ENCODE data around the gene ZMYND8. TPM values are rescaled to one million over a fixed set of nuclear protein-coding genes. Genes with fewer than 3 reads are reported as not detected.

ZMYND8 gene
- total and polyA plus RNA-seq, 2 of the 8 experiments (the other 6 are each of a cell fraction or from before 2014, with no cell fraction given): 50.5 to 163 TPM

DNA sequence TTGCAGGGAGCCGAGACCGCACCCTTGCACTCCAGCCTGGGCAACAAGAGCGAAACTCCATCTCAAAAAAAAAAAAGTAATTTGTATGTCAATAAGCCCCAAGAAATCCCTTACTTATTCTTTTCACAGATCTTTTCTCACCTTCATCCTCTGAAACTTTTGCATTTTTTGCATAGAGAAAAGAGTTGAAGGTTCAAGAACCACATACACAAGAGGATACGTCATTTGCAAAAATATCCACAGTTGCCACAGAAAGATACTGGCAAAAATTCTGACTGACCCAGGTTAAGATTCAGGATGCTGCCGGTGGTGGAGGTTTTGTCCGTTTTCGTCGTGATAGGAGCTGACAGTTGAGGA lies 94.5 kb downstream of the ZMYND8 start:
- TF ChIP-seq TEAD4 (IDR thresholded peaks at IDR 0.05; ENCODE audit: low read depth, low read length) (no peak), EZH2 (IDR thresholded peaks at IDR 0.05; ENCODE audit: low read depth, low read length, severe bottlenecking) (no peak), RXRA (IDR thresholded peaks at IDR 0.05; ENCODE audit: insufficient read depth, low read depth, low read length) (no peak), HDAC2 (IDR thresholded peaks at IDR 0.05; ENCODE audit: borderline replicate concordance in 1 of 2, low read depth in 2 of 2, low read length in 2 of 2) (no peak), SUZ12 (IDR thresholded peaks at IDR 0.05; ENCODE audit: low read length) (no peak), SP2 (IDR thresholded peaks at IDR 0.05; ENCODE audit: low read length) (no peak), TBP (IDR thresholded peaks at IDR 0.05; ENCODE audit: low read depth, low read length) (no peak), JUN (IDR thresholded peaks at IDR 0.05; ENCODE audit: low read depth, low read length) (no peak), MAFK (IDR thresholded peaks at IDR 0.05; ENCODE audit: low read depth, low read length) (no peak), CHD2 (IDR thresholded peaks at IDR 0.05; ENCODE audit: low read length) (no peak), EGR1 (IDR thresholded peaks at IDR 0.05; ENCODE audit: borderline replicate concordance, low read depth, low read length) (no peak)
- TF ChIP-seq, protein P1, sequence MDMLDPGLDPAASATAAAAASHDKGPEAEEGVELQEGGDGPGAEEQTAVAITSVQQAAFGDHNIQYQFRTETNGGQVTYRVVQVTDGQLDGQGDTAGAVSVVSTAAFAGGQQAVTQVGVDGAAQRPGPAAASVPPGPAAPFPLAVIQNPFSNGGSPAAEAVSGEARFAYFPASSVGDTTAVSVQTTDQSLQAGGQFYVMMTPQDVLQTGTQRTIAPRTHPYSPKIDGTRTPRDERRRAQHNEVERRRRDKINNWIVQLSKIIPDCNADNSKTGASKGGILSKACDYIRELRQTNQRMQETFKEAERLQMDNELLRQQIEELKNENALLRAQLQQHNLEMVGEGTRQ (IDR thresholded peaks at IDR 0.05; ENCODE audit: low read length): no peak
- Histone ChIP-seq H4K5ac (ENCODE audit: insufficient read length, low read depth, low read length) (no peak overlapping the region), H2BK15ac (ENCODE audit: low read length) (no peak overlapping the region), H2BK120ac (replicated peaks; ENCODE audit: low read depth, low read length) (no peak overlapping the region), H3K4me2 (ENCODE audit: insufficient read depth in 1 of 2, low read depth in 2 of 2, low read length in 2 of 2) (no peak overlapping the region), H3K27ac (ENCODE audit: low read depth, low read length) (no peak overlapping the region), H3K27me3 (replicated peaks in 1 of 4; ENCODE audit: control insufficient read depth in 3 of 4, extremely low read depth in 1 of 4, insufficient read depth in 3 of 4, low read length in 3 of 4) (no peaks in the 10 kb centered on the region), H3K4ac (replicated peaks; ENCODE audit: insufficient read length, low read depth, low read length) (no peak overlapping the region), H2BK20ac (ENCODE audit: low read length) (no peak overlapping the region), H3K4me3 (ENCODE audit: extremely low read depth in 1 of 4, insufficient read depth in 2 of 4, low read depth in 3 of 4, low read length in 4 of 4) (no peak overlapping the region), H3K14ac (ENCODE audit: insufficient read length) (no peak overlapping the region), H2AK5ac (ENCODE audit: low read depth, low read length) (no peak overlapping the region), H3K23ac (ENCODE audit: insufficient read length) (no peak overlapping the region), H2BK12ac (ENCODE audit: low read depth, low read length) (no peak overlapping the region), H4K20me1 (replicated peaks in 1 of 2; ENCODE audit: control insufficient read depth in 1 of 2, insufficient read depth in 2 of 2, low read length in 2 of 2) (peaks cover 5 to 8% of the 10 kb centered on the region in 2 experiments), H3K79me1 (ENCODE audit: low read depth, low read length) (peaks cover 8% of the 10 kb centered on the region), H3K9me3 (ENCODE audit: insufficient read depth in 2 of 2, low read depth in 1 of 2, low read length in 1 of 2) (no peaks in the 10 kb centered on the region), H3K23me2 (ENCODE audit: low read depth, low read length) (peaks cover 3% of the 10 kb centered on the region; the same call in 1 of the 2 replicates), H3K79me2 (ENCODE audit: control insufficient read depth in 1 of 2, insufficient read depth in 2 of 2, low read length in 2 of 2) (peaks cover 3 to 80% of the 10 kb centered on the region in 2 experiments; a peak in 3 of 4 replicates), H3K56ac (replicated peaks; ENCODE audit: insufficient read length, low read depth, low read length) (no peak overlapping the region), H2BK5ac (ENCODE audit: low read depth, low read length) (no peak overlapping the region), H3K18ac (ENCODE audit: extremely low read depth, low read length) (no peak overlapping the region), H3K4me1 (replicated peaks in 1 of 4; ENCODE audit: control insufficient read depth in 3 of 4, insufficient read depth in 4 of 4, low read length in 3 of 4) (no peaks in the 10 kb centered on the region; a peak in 1 of 7 replicates), H2AFZ (ENCODE audit: low read length) (no peak overlapping the region), H3K36me3 (ENCODE audit: control insufficient read depth in 2 of 4, insufficient read depth in 4 of 4, low read length in 3 of 4) (peaks cover 13 to 78% (median 55%) of the 10 kb centered on the region in 4 experiments; a peak in 7 of 8 replicates), H4K91ac (replicated peaks; ENCODE audit: insufficient read length, low read length) (no peak overlapping the region), H4K8ac (ENCODE audit: extremely low read depth, insufficient read depth, low read length) (no peak overlapping the region), H3K9ac (replicated peaks in 1 of 4; ENCODE audit: extremely low read depth in 1 of 4, low read depth in 3 of 4, low read length in 3 of 4) (no peak overlapping the region)
- ChIA-PET CTCF (ENCODE audit: partially characterized antibody) (interaction anchor here (1.1 to 2.1 kb wide), 2 partner anchors 11 to 66 kb away, joined by 4 to 8 read pairs; no protein-coding TSS in a partner anchor), POLR2A (ENCODE audit: partially characterized antibody) (interaction anchor here (0.7 to 2.4 kb wide), 4 partner anchors 8 to 56 kb away, joined by 3 to 7 read pairs (median 4); no protein-coding TSS in a partner anchor)
- no peak for DNase-seq (ENCODE audit: low read depth in 1 of 2, low spot score in 2 of 2)
- 88% methylated on average over 8 of the region's 8 CpGs; no CpG with 5 or more reads in 1 of the 2 experiments for WGBS, 2 experiments (ENCODE audit: extremely low coverage in 1 of 2, insufficient coverage in 1 of 2, insufficient read length in 1 of 2, insufficient replicate concordance in 2 of 2, low coverage in 1 of 2, low lambda C conversion rate in 2 of 2, missing lambda C conversion rate in 1 of 2)
- no peak for FAIRE-seq

All from H1 (cell line).